Endothelial cell (in vitro differentiated cells): ENCODE data around the gene CCL1. TPM values are rescaled to one million over a fixed set of nuclear protein-coding genes. Genes with fewer than 3 reads are reported as not detected.
A peak's percentile ranks its signal among the peaks of the same experiment; 100 is the strongest.

Experiments
- DNase-seq: peaks from one replicate; pipeline ENCODE4 v3.0.0; 2021; ENCODE audit warnings: low spot score
- H3K27ac Mint-ChIP-seq: one replicate; pipeline ENCODE4 v1.8.0; 2021; ENCODE audit warnings: mixed read lengths, inconsistent platforms; ENCODE audit not compliant: unreplicated experiment
- H3K27me3 Mint-ChIP-seq: one replicate; pipeline ENCODE4 v1.8.0; 2021; ENCODE audit warnings: mild to moderate bottlenecking, moderate library complexity, mixed read lengths, inconsistent platforms; ENCODE audit not compliant: unreplicated experiment
- H3K36me3 Mint-ChIP-seq: one replicate; pipeline ENCODE4 v1.8.0; 2021; ENCODE audit warnings: mild to moderate bottlenecking, low read depth, mixed read lengths, inconsistent platforms; ENCODE audit not compliant: unreplicated experiment
- H3K4me1 Mint-ChIP-seq: one replicate; pipeline ENCODE4 v1.8.0; 2021; ENCODE audit warnings: mild to moderate bottlenecking, mixed read lengths, inconsistent platforms; ENCODE audit not compliant: unreplicated experiment
- H3K4me3 Mint-ChIP-seq: one replicate; pipeline ENCODE4 v1.8.0; 2021; ENCODE audit warnings: mild to moderate bottlenecking, mixed read lengths, inconsistent platforms; ENCODE audit not compliant: unreplicated experiment
- H3K9me3 Mint-ChIP-seq: one replicate; pipeline ENCODE4 v1.8.0; 2021; ENCODE audit warnings: mixed read lengths, inconsistent platforms; ENCODE audit not compliant: unreplicated experiment
- total RNA-seq: library from RNA; stranded (reverse); fragmentation: NEBNext Ultra II Directional; extraction: Animal tissue kit (Norgen Biotek cat#: 25700); gene quantifications from one replicate; pipeline ENCODE4 v1.2.1, GENCODE V29; 2021; ENCODE audit not compliant: unreplicated experiment
- TF ChIP-seq, protein P1 (sequence below): fragments of 200-600 bp; sonication (generic); IDR thresholded peaks from one replicate; pipeline ENCODE4 v1.5.0; 2021; ENCODE audit warnings: antibody characterized with exemption; ENCODE audit not compliant: unreplicated experiment

The CCL1 gene
- total RNA-seq, 1 donor from 2014 or later = not detected

DNA sequence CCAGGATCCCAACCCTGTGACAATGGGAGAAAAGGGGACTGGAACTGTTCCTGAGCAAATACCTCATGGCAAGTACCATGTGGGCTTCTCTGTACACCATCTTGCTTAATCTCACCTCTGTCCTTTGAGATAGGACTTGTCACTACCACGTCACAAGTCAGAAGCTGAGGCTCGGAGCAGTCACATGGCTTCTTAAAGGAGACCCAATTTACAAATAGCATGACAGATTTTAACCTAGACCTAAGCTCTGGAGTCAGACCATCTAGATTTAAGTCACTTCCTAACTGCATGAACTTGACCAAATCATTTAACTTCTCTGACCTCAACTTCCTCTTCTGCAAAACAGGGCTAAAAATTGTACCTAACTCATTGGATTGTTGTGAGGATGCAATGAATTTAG is 36.0 kb upstream of the CCL1 start:
- DNase-seq = no peak
- Mint-ChIP-seq H3K4me3 (no peak overlapping the region), H3K4me1 (no peaks in the 10 kb centered on the region), H3K9me3 (no peaks in the 10 kb centered on the region), H3K36me3 (no peaks in the 10 kb centered on the region), H3K27me3 (no peaks in the 10 kb centered on the region), H3K27ac (no peak overlapping the region)
- TF ChIP-seq, protein P1, sequence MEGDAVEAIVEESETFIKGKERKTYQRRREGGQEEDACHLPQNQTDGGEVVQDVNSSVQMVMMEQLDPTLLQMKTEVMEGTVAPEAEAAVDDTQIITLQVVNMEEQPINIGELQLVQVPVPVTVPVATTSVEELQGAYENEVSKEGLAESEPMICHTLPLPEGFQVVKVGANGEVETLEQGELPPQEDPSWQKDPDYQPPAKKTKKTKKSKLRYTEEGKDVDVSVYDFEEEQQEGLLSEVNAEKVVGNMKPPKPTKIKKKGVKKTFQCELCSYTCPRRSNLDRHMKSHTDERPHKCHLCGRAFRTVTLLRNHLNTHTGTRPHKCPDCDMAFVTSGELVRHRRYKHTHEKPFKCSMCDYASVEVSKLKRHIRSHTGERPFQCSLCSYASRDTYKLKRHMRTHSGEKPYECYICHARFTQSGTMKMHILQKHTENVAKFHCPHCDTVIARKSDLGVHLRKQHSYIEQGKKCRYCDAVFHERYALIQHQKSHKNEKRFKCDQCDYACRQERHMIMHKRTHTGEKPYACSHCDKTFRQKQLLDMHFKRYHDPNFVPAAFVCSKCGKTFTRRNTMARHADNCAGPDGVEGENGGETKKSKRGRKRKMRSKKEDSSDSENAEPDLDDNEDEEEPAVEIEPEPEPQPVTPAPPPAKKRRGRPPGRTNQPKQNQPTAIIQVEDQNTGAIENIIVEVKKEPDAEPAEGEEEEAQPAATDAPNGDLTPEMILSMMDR = no peak

DNA sequence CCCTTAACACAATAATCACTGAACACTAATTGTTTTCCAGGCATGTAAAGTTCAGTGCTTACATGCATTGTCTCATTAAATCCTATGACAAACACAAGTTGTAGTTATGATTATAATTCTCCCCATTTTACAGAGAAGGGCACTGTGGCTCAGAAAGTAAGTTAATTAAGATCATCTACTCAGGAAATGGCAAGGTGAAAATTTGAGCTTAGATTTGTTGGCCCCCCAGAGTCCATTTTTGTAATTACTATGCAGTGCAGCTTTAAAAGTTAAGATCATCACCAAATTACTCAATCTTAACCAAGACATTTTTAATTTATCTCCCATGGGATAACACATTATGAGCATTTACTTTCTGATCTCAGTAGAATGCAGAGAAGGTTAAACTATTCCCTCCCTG is 34.2 kb upstream of the CCL1 start:
- Mint-ChIP-seq H3K27ac (no peak overlapping the region), H3K4me1 (no peaks in the 10 kb centered on the region), H3K9me3 (no peaks in the 10 kb centered on the region), H3K27me3 (peaks cover 2% of the 10 kb centered on the region), H3K36me3 (no peaks in the 10 kb centered on the region), H3K4me3 (no peak overlapping the region)
- TF ChIP-seq, protein P1 = peak; percentile 22
- no peak for DNase-seq

DNA sequence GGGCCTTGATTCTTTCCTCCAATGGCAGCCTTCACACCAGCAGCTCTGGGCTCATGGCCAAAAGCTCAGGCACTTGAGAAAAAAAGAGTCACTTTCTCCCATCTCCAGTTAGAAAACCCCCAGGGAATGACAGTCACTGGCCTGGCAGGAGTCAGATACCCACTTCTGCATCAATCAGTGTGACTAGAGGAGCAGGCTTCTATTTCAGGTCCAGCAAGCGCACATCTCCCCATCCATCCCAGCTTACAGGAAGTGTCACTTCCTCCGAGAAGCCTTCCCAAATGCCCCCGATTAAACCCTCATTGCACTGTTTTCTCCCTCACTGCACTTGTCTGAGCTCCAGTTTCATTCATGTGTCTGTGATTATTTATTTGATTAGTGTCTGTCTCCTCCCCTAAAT is 30.4 kb upstream of the CCL1 start:
- TF ChIP-seq, protein P1 = no peak
- DNase-seq = no peak
- H3K27ac Mint-ChIP-seq = no peak overlapping the region
- no peaks in the 10 kb centered on the region for H3K4me1 Mint-ChIP-seq
- no peak overlapping the region for H3K4me3 Mint-ChIP-seq
- H3K27me3 Mint-ChIP-seq = peaks cover 2% of the 10 kb centered on the region
- H3K9me3 Mint-ChIP-seq = no peaks in the 10 kb centered on the region
- H3K36me3 Mint-ChIP-seq = no peaks in the 10 kb centered on the region

DNA sequence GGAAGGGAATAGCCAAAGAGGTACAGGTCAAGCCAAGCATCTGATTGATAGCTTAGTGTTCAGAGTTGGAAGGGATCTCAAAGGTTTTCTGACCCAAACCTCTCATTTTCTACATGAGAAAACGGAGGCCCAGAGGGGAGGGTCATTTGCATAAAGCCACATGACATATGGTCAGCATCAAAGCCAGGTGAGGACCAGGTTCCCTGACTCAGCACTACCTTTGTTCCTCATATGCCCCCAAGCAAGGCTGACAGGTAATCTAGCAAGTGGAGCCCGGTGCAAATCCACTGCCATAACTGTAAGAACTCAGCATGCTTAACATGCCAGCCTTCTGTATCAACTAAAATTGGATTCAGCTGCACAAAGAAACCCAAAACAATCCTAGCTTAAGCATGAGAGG is 28.2 kb upstream of the CCL1 start:
- DNase-seq = no peak
- H3K9me3 Mint-ChIP-seq = no peaks in the 10 kb centered on the region
- TF ChIP-seq, protein P1 = no peak

DNA sequence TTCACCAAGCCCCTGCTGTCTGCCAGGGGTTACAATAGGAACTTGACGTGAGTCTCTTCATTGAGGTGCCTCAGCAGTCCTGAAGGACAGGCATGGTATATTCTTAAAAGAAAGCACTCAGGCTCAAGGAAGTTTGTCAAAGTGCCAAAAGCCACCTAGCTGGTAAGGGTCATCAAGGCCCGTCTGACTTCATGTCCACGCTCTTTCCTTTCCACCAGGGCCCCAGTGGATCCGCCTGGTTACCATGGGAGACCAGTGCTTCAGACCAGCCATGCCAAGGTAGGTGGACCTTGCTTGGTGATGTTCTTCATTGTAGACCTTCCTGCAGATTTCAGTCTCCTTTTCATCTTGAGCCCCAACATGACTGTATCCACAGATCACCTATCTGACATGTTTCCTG is 27.6 kb upstream of the CCL1 start:
- TF ChIP-seq, protein P1 = no peak
- Mint-ChIP-seq H3K27ac (no peak overlapping the region), H3K4me1 (peaks cover 6% of the 10 kb centered on the region), H3K4me3 (no peak overlapping the region), H3K9me3 (no peaks in the 10 kb centered on the region), H3K36me3 (no peaks in the 10 kb centered on the region), H3K27me3 (peaks cover 4% of the 10 kb centered on the region)
- no peak for DNase-seq

More for the DNA sequence above, 28.2 kb upstream of the CCL1 start:
- Mint-ChIP-seq H3K4me1 (peaks cover 6% of the 10 kb centered on the region), H3K4me3 (no peak overlapping the region), H3K27me3 (peaks cover 4% of the 10 kb centered on the region), H3K36me3 (no peaks in the 10 kb centered on the region), H3K27ac (no peak overlapping the region)
